ENCODE results near the gene ACTR5.

GRCh38 chr20:38725931-38726803 lies 22.1 kb upstream of the ACTR5 start:
- TF ChIP-seq CTCF (IDR thresholded peaks at IDR 0.05; ENCODE audit: borderline replicate concordance, extremely low read depth, low read length, poor library complexity, severe bottlenecking) (peak; percentile 6), EZH2 (IDR thresholded peaks at IDR 0.05; ENCODE audit: borderline replicate concordance, low read depth, low read length, severe bottlenecking) (no peak)
